ENCODE results near the gene UBB.
A peak's percentile ranks its signal among the peaks of the same experiment; 100 is the strongest.
"Not testable (repeated sequence)": the region's sequence is repeated elsewhere in the genome, so short reads cannot be mapped to it uniquely, and the experiment has no call there.

The UBB gene

GRCh38 chr17:16403847-16404246 is 23.0 kb downstream of the UBB start:
- not testable (repeated sequence) for H3K36me3 ChIP-seq (ENCODE audit: control insufficient read depth, low read depth, low read length); H3K4me3 ChIP-seq (ENCODE audit: low read length); H3K4me1 ChIP-seq (ENCODE audit: control insufficient read depth, low read depth, low read length); H3K27me3 ChIP-seq (ENCODE audit: control insufficient read depth, insufficient read depth, low read length); H3K9ac ChIP-seq (ENCODE audit: low read length); H3K27ac ChIP-seq (ENCODE audit: low read length); H3K9me3 ChIP-seq (ENCODE audit: control insufficient read depth, low read depth, low read length)

GRCh38 chr17:16406742-16407674 is 26.1 kb downstream of the UBB start:
- Histone ChIP-seq H3K4me1 (ENCODE audit: control insufficient read depth, low read depth, low read length) (peaks cover 6% of the 10 kb centered on the region), H3K27ac (ENCODE audit: low read length) (no peak overlapping the region), H3K9ac (ENCODE audit: low read length) (peak overlapping the region; percentile 73), H3K9me3 (ENCODE audit: control insufficient read depth, low read depth, low read length) (no peaks in the 10 kb centered on the region), H3K4me3 (ENCODE audit: low read length) (peak overlapping the region; percentile 67), H3K36me3 (ENCODE audit: control insufficient read depth, low read depth, low read length) (no peaks in the 10 kb centered on the region), H3K27me3 (ENCODE audit: control insufficient read depth, insufficient read depth, low read length) (no peaks in the 10 kb centered on the region)

GRCh38 chr17:16407911-16408588 is 27.2 kb downstream of the UBB start:
- peak overlapping the region; percentile 47 for H3K27ac ChIP-seq (ENCODE audit: low read length)

GRCh38 chr17:16415031-16415924 is 34.4 kb downstream of the UBB start, which contains the start of gene TRPV2:
Gene TRPV2 (plus strand): TSS chr17:16415571. CDS start chr17:16417669, 2,098 bp downstream.
- Histone ChIP-seq H3K4me1 (ENCODE audit: control insufficient read depth, low read depth, low read length) (peaks cover 5% of the 10 kb centered on the region), H3K27me3 (ENCODE audit: control insufficient read depth, insufficient read depth, low read length) (no peaks in the 10 kb centered on the region), H3K4me3 (ENCODE audit: low read length) (no peak within 1 kb of the TSS), H3K9me3 (ENCODE audit: control insufficient read depth, low read depth, low read length) (no peaks in the 10 kb centered on the region), H3K9ac (ENCODE audit: low read length) (no peak within 1 kb of the TSS), H3K27ac (ENCODE audit: low read length) (no peak within 1 kb of the TSS), H3K36me3 (ENCODE audit: control insufficient read depth, low read depth, low read length) (no peaks in the 10 kb centered on the region)

More at GRCh38 chr17:16407911-16408588, 27.2 kb downstream of the UBB start:
- Histone ChIP-seq H3K9ac (ENCODE audit: low read length) (peak overlapping the region; percentile 48), H3K36me3 (ENCODE audit: control insufficient read depth, low read depth, low read length) (no peaks in the 10 kb centered on the region), H3K9me3 (ENCODE audit: control insufficient read depth, low read depth, low read length) (no peaks in the 10 kb centered on the region), H3K27me3 (ENCODE audit: control insufficient read depth, insufficient read depth, low read length) (no peaks in the 10 kb centered on the region), H3K4me1 (ENCODE audit: control insufficient read depth, low read depth, low read length) (peaks cover 6% of the 10 kb centered on the region), H3K4me3 (ENCODE audit: low read length) (peak overlapping the region; percentile 37)

- Histone ChIP-seq H3K9me3 (ENCODE audit: control insufficient read depth, low read depth, low read length) (no peaks in the 10 kb centered on the region), H3K4me3 (ENCODE audit: low read length) (no peak overlapping the region), H3K27ac (ENCODE audit: low read length) (no peak overlapping the region), H3K9ac (ENCODE audit: low read length) (no peak overlapping the region), H3K36me3 (ENCODE audit: control insufficient read depth, low read depth, low read length) (no peaks in the 10 kb centered on the region), H3K4me1 (ENCODE audit: control insufficient read depth, low read depth, low read length) (peaks cover 5% of the 10 kb centered on the region), H3K27me3 (ENCODE audit: control insufficient read depth, insufficient read depth, low read length) (no peaks in the 10 kb centered on the region)
Measured at GRCh38 chr17:16417399-16417798, 36.5 kb downstream of the UBB start.

GRCh38 chr17:16417896-16418684 is 37.2 kb downstream of the UBB start:
- Histone ChIP-seq H3K36me3 (ENCODE audit: control insufficient read depth, low read depth, low read length) (no peaks in the 10 kb centered on the region), H3K9ac (ENCODE audit: low read length) (no peak overlapping the region), H3K9me3 (ENCODE audit: control insufficient read depth, low read depth, low read length) (no peaks in the 10 kb centered on the region), H3K4me3 (ENCODE audit: low read length) (no peak overlapping the region), H3K27me3 (ENCODE audit: control insufficient read depth, insufficient read depth, low read length) (no peaks in the 10 kb centered on the region), H3K4me1 (ENCODE audit: control insufficient read depth, low read depth, low read length) (peaks cover 5% of the 10 kb centered on the region), H3K27ac (ENCODE audit: low read length) (no peak overlapping the region)

GRCh38 chr17:16418685-16419068 is 37.8 kb downstream of the UBB start:
- Histone ChIP-seq H3K9me3 (ENCODE audit: control insufficient read depth, low read depth, low read length) (no peaks in the 10 kb centered on the region), H3K4me3 (ENCODE audit: low read length) (no peak overlapping the region), H3K4me1 (ENCODE audit: control insufficient read depth, low read depth, low read length) (peaks cover 5% of the 10 kb centered on the region), H3K9ac (ENCODE audit: low read length) (no peak overlapping the region), H3K36me3 (ENCODE audit: control insufficient read depth, low read depth, low read length) (no peaks in the 10 kb centered on the region), H3K27me3 (ENCODE audit: control insufficient read depth, insufficient read depth, low read length) (no peaks in the 10 kb centered on the region), H3K27ac (ENCODE audit: low read length) (no peak overlapping the region)

- no peak overlapping the region for H3K4me3 ChIP-seq (ENCODE audit: low read length)
- no peaks in the 10 kb centered on the region for H3K9me3 ChIP-seq (ENCODE audit: control insufficient read depth, low read depth, low read length)
- H3K36me3 ChIP-seq (ENCODE audit: control insufficient read depth, low read depth, low read length), result no peaks in the 10 kb centered on the region
- H3K27me3 ChIP-seq (ENCODE audit: control insufficient read depth, insufficient read depth, low read length), result no peaks in the 10 kb centered on the region
- H3K27ac ChIP-seq (ENCODE audit: low read length), result no peak overlapping the region
- peaks cover 5% of the 10 kb centered on the region for H3K4me1 ChIP-seq (ENCODE audit: control insufficient read depth, low read depth, low read length)
- no peak overlapping the region for H3K9ac ChIP-seq (ENCODE audit: low read length)
Measured at GRCh38 chr17:16419074-16419928, 38.4 kb downstream of the UBB start.

- H3K27me3 ChIP-seq (ENCODE audit: control insufficient read depth, insufficient read depth, low read length), result no peaks in the 10 kb centered on the region
- H3K9me3 ChIP-seq (ENCODE audit: control insufficient read depth, low read depth, low read length), result no peaks in the 10 kb centered on the region
- no peak overlapping the region for H3K4me3 ChIP-seq (ENCODE audit: low read length)
- H3K27ac ChIP-seq (ENCODE audit: low read length), result no peak overlapping the region
- H3K4me1 ChIP-seq (ENCODE audit: control insufficient read depth, low read depth, low read length), result peaks cover 5% of the 10 kb centered on the region
- no peaks in the 10 kb centered on the region for H3K36me3 ChIP-seq (ENCODE audit: control insufficient read depth, low read depth, low read length)
- H3K9ac ChIP-seq (ENCODE audit: low read length), result no peak overlapping the region
Measured at GRCh38 chr17:16419929-16420271, 39.0 kb downstream of the UBB start.

- no peaks in the 10 kb centered on the region for H3K27me3 ChIP-seq (ENCODE audit: control insufficient read depth, insufficient read depth, low read length)
- no peak overlapping the region for H3K27ac ChIP-seq (ENCODE audit: low read length)
- no peak overlapping the region for H3K4me3 ChIP-seq (ENCODE audit: low read length)
- no peaks in the 10 kb centered on the region for H3K9me3 ChIP-seq (ENCODE audit: control insufficient read depth, low read depth, low read length)
- no peak overlapping the region for H3K9ac ChIP-seq (ENCODE audit: low read length)
- H3K36me3 ChIP-seq (ENCODE audit: control insufficient read depth, low read depth, low read length), result no peaks in the 10 kb centered on the region
- H3K4me1 ChIP-seq (ENCODE audit: control insufficient read depth, low read depth, low read length), result no peaks in the 10 kb centered on the region
Measured at GRCh38 chr17:16422416-16422815, 41.5 kb downstream of the UBB start.
